K562 (cell line): ENCODE results near the gene CREB3L2. TPM values are rescaled to one million over a fixed set of nuclear protein-coding genes. Genes with fewer than 3 reads are reported as not detected.

Experiments
- ATAC-seq: fragments of 200-7000 bp; cut with Tn5 transposase; 3 replicates; pipeline ENCODE4 v1.9.1; 2020; ENCODE audit warnings: moderate library complexity
- BruUV-seq: library from RNA; stranded (reverse); fragments of 400-500 nt; replicated peaks from 2 replicates; lab custom pipeline; 2021; lab: Mats Ljungman, UMichigan
- CTCF ChIA-PET: fragments of 300-600 bp; formaldehyde crosslinking; extraction: SDS; loops from one replicate; lab custom pipeline; 2021; ENCODE audit warnings: low intra/inter-chr PET ratio; lab: Yijun Ruan, JAX
- POLR2A ChIA-PET: fragments of 300-600, 350-650 bp; sonication (Branson Sonifier 250); formaldehyde crosslinking; extraction: SDS; loops from one replicate; lab custom pipeline; 2021; ENCODE audit warnings: antibody characterized with exemption, inconsistent platforms; lab: Yijun Ruan, JAX
- DNase-seq, 4 experiments: peaks; one replicate each; pipeline versions ENCODE4 v3.0.0 to v3.0.0-alpha.2; 2011 to 2018; ENCODE audit warnings: low spot score in 3 of 4, mixed read lengths in 3 of 4; ENCODE audit errors: extremely low read depth in 1 of 4
- FAIRE-seq: peaks from 2 replicates; lab custom pipeline; 2011; peaks lifted over from hg19 to GRCh38; lab: Jason Lieb, UNC
- H2AFZ ChIP-seq: 2 replicates; pipeline ENCODE4 v1.6.0; 2011; ENCODE audit warnings: low read depth, low read length, control low read depth, inconsistent platforms
- H3K27ac ChIP-seq: fragments of 200-600 bp; 3 replicates; pipeline ENCODE4 v1.8.0; 2011; ENCODE audit warnings: low read depth, mild to moderate bottlenecking, control low read depth, inconsistent platforms, low read length, moderate library complexity, mixed read lengths; ENCODE audit errors: extremely low read depth
- H3K27me3 ChIP-seq, 2 experiments: fragments of 300-600 bp in 1 of 2; 2 replicates in 1 of 2; 3 replicates in 1 of 2; pipeline versions ENCODE4 v1.6.0 to v1.8.0; 2011; ENCODE audit warnings: inconsistent platforms in 2 of 2, low read length in 2 of 2, mild to moderate bottlenecking in 1 of 2, mixed read lengths in 1 of 2, moderate library complexity in 1 of 2; ENCODE audit not compliant: control insufficient read depth in 2 of 2, insufficient read depth in 2 of 2
- H3K36me3 ChIP-seq: fragments of 300-600 bp; 3 replicates; pipeline ENCODE4 v1.8.0; 2011; ENCODE audit warnings: mild to moderate bottlenecking, low read length, inconsistent platforms; ENCODE audit not compliant: control insufficient read depth, insufficient read depth
- H3K4me1 ChIP-seq, 2 experiments: fragments of 200-600 bp in 1 of 2; replicated peaks in 1 of 2; 2 replicates in 1 of 2; 3 replicates in 1 of 2; pipeline versions ENCODE4 v1.5.1 to v1.8.0; 2011; ENCODE audit warnings: inconsistent platforms in 2 of 2, low read length in 2 of 2, mild to moderate bottlenecking in 1 of 2, mixed read lengths in 1 of 2, moderate library complexity in 1 of 2; ENCODE audit not compliant: control insufficient read depth in 2 of 2, insufficient read depth in 2 of 2
- H3K4me2 ChIP-seq: 2 replicates; pipeline ENCODE4 v1.6.1; 2011; ENCODE audit warnings: low read length, control low read depth, inconsistent platforms, mixed read lengths; ENCODE audit not compliant: insufficient read depth
- H3K4me3 ChIP-seq: fragments of 200-600 bp; sonication (generic), shearing (Covaris generic); 2 replicates; pipeline ENCODE4 v1.5.1; 2016; ENCODE audit warnings: control low read depth, inconsistent platforms
- H3K79me2 ChIP-seq: fragments of 200-600 bp; 3 replicates; pipeline ENCODE4 v1.8.0; 2011; ENCODE audit warnings: low read length, inconsistent platforms; ENCODE audit not compliant: control insufficient read depth, insufficient read depth
- H3K9ac ChIP-seq, 2 experiments: 2 replicates each; pipeline versions ENCODE4 v1.6.0 to v1.6.1; 2011; ENCODE audit warnings: low read depth in 2 of 2, low read length in 2 of 2, control low read depth in 1 of 2, inconsistent platforms in 1 of 2, mild to moderate bottlenecking in 1 of 2, mixed read lengths in 1 of 2; ENCODE audit not compliant: insufficient read depth in 1 of 2
- H3K9me1 ChIP-seq: one replicate; pipeline ENCODE4 v1.6.0; 2011; ENCODE audit warnings: inconsistent platforms, mild to moderate bottlenecking, low read length, moderate library complexity; ENCODE audit not compliant: control insufficient read depth, insufficient read depth
- H3K9me3 ChIP-seq: replicated peaks from 2 replicates; pipeline ENCODE4 v1.5.1; 2011; ENCODE audit warnings: low read depth, low read length, inconsistent platforms; ENCODE audit not compliant: control insufficient read depth, insufficient read depth
- H4K20me1 ChIP-seq: replicated peaks from 2 replicates; pipeline ENCODE4 v1.6.1; 2011; ENCODE audit warnings: low read length, inconsistent platforms, mixed read lengths; ENCODE audit not compliant: control insufficient read depth, insufficient read depth
- CBX8 ChIP-seq: fragments of 200-600 bp; sonication (generic); IDR thresholded peaks from 2 replicates; pipeline ENCODE4 v1.6.1; 2012; ENCODE audit warnings: borderline replicate concordance, mixed run types, low read depth, mild to moderate bottlenecking, moderate library complexity, mixed read lengths, low read length, control low read depth, inconsistent platforms; ENCODE audit not compliant: poor library complexity, severe bottlenecking; ENCODE audit errors: extremely low read depth
- CHD2 ChIP-seq: IDR thresholded peaks from 2 replicates; pipeline ENCODE4 v1.6.1; 2011; ENCODE audit warnings: low read depth, low read length
- CTBP1 ChIP-seq: fragments of 450-650 bp; IDR thresholded peaks from 2 replicates; pipeline ENCODE4 v1.6.1; 2016; ENCODE audit warnings: borderline replicate concordance
- ELK3 ChIP-seq: fragments of 450-650 bp; formaldehyde crosslinking; IDR thresholded peaks from 2 replicates; pipeline ENCODE4 v1.4.0; 2020; ENCODE audit warnings: mild to moderate bottlenecking
- ETS2 ChIP-seq: IDR thresholded peaks from 2 replicates; pipeline ENCODE4 v1.6.1; 2016; ENCODE audit warnings: borderline replicate concordance, missing genetic modification characterization, mild to moderate bottlenecking, moderate library complexity, missing compliant biosample characterization; ENCODE audit not compliant: poor library complexity, severe bottlenecking
- FOXK1 ChIP-seq: sonication (generic); formaldehyde crosslinking; IDR thresholded peaks from 2 replicates; pipeline ENCODE4 v1.8.0; 2022; ENCODE audit warnings: missing genetic modification reagents, mild to moderate bottlenecking, borderline replicate concordance
- HDAC2 ChIP-seq: fragments of 450-650 bp; IDR thresholded peaks from 2 replicates; pipeline ENCODE4 v1.6.1; 2016; ENCODE audit warnings: mild to moderate bottlenecking
- HNRNPLL ChIP-seq: fragments of 200-400 bp; formaldehyde crosslinking; IDR thresholded peaks from 2 replicates; pipeline ENCODE4 v1.6.1; 2017; ENCODE audit warnings: low read length, low read depth, mild to moderate bottlenecking; ENCODE audit not compliant: poor library complexity, severe bottlenecking
- KHSRP ChIP-seq: fragments of 450-650 bp; IDR thresholded peaks from 2 replicates; pipeline ENCODE4 v1.6.1; 2017
- KLF6 ChIP-seq: fragments of 250-450 bp; sonication (Bioruptor Pico); IDR thresholded peaks from 2 replicates; pipeline ENCODE4 v1.4.0; 2020; ENCODE audit warnings: mild to moderate bottlenecking, moderate library complexity, borderline replicate concordance
- NCOA4 ChIP-seq: fragments of 450-650 bp; IDR thresholded peaks from 2 replicates; pipeline ENCODE4 v1.6.1; 2018; ENCODE audit warnings: mild to moderate bottlenecking; ENCODE audit not compliant: partially characterized antibody
- NFATC3 ChIP-seq: fragments of 450-650 bp; IDR thresholded peaks from 2 replicates; pipeline ENCODE4 v1.6.1; 2017; ENCODE audit warnings: mild to moderate bottlenecking
- PCBP1 ChIP-seq: fragments of 200-400 bp; formaldehyde crosslinking; IDR thresholded peaks from 2 replicates; pipeline ENCODE4 v1.6.1; 2018; ENCODE audit warnings: mild to moderate bottlenecking, low read depth, low read length; ENCODE audit not compliant: poor library complexity, severe bottlenecking
- RHOXF2B ChIP-seq: fragments of 250-450 bp; sonication (Bioruptor Pico); conservative IDR thresholded peaks from 2 replicates; pipeline ENCODE4 v1.5.1; 2021
- SRF ChIP-seq, 2 experiments: fragments of 250-450, 450-650 bp in 1 of 2; sonication (Bioruptor Pico) in 1 of 2; sonication (generic) in 1 of 2; formaldehyde crosslinking; IDR thresholded peaks; 2 replicates each; pipeline versions ENCODE4 v1.5.0 to v1.5.1; 2020 to 2022; ENCODE audit warnings: mild to moderate bottlenecking in 1 of 2, missing genetic modification reagents in 1 of 2
- SRSF1 ChIP-seq: fragments of 200-400 bp; formaldehyde crosslinking; IDR thresholded peaks from 2 replicates; pipeline ENCODE4 v1.6.1; 2017; ENCODE audit warnings: mild to moderate bottlenecking, low read depth, low read length, moderate library complexity
- TAF1 ChIP-seq: IDR thresholded peaks from 2 replicates; pipeline ENCODE4 v1.6.1; 2011; ENCODE audit warnings: mild to moderate bottlenecking, low read length, moderate library complexity; ENCODE audit not compliant: insufficient read depth, control insufficient read depth, severe bottlenecking; ENCODE audit errors: extremely low read depth
- TCF3 ChIP-seq: sonication (generic); formaldehyde crosslinking; IDR thresholded peaks from 2 replicates; pipeline ENCODE4 v1.4.0; 2020; ENCODE audit warnings: mild to moderate bottlenecking, missing genetic modification reagents
- ZC3H11A ChIP-seq: IDR thresholded peaks from 2 replicates; pipeline ENCODE4 v1.6.1; 2012; ENCODE audit warnings: low read depth, low read length, improper control_type of control experiment
- ZFX ChIP-seq: sonication (generic); formaldehyde crosslinking; IDR thresholded peaks from 2 replicates; pipeline ENCODE4 v1.8.0; 2022; ENCODE audit warnings: mild to moderate bottlenecking, missing genetic modification reagents, moderate library complexity
- ZNF175 ChIP-seq: fragments of 200-800 bp; sonication (Bioruptor generic); IDR thresholded peaks from 2 replicates; pipeline ENCODE4 v1.6.1; 2016; ENCODE audit warnings: low read depth, mild to moderate bottlenecking, missing genetic modification characterization, missing compliant biosample characterization
- ZNF184 ChIP-seq: sonication (generic); formaldehyde crosslinking; IDR thresholded peaks from 2 replicates; pipeline ENCODE4 v1.5.0; 2020; ENCODE audit warnings: missing genetic modification reagents
- ZNF707 ChIP-seq: fragments of 250-450 bp; sonication (Bioruptor Pico); conservative IDR thresholded peaks from 2 replicates; pipeline ENCODE4 v1.8.0; 2022; ENCODE audit warnings: inconsistent platforms, mild to moderate bottlenecking, moderate library complexity
- WGBS: fragments of 100-300 bp; shearing (Covaris generic); methylation state at CpG from one replicate; pipeline ENCODE4 v1.1.6; 2016; ENCODE audit warnings: low coverage, mixed read lengths; ENCODE audit not compliant: insufficient coverage; ENCODE audit errors: missing lambda C conversion rate; 5-methylcytosine and 5-hydroxymethylcytosine counted together
- in situ Hi-C: fragments of 300-500 bp; cut with MboI; formaldehyde crosslinking; loops from 4 replicates; pipeline ENCODE4 v1.15.0; 2018; ENCODE audit warnings: inconsistent platforms, mixed read lengths
- intact Hi-C: fragments of 100-400 bp; cut with micrococcal nuclease; formaldehyde crosslinking; loops from 2 replicates; pipeline ENCODE4 v1.14.2; 2022
- polyA plus RNA-seq, 8 experiments: library from polyadenylated mRNA; depleted of rRNA in 4 of 8; stranded (reverse) in 5 of 8; unstranded in 3 of 8; fragments of >200 nt; fragmentation: Nextera tagmentation in 2 of 8; fragmentation: Illumina TruSeq in 1 of 8; extraction: Ambion mirVana in 2 of 8; extraction: Trizol in 1 of 8; gene quantifications; 2 replicates each; pipeline versions ENCODE4 v1.2.1 to v1.2.3, GENCODE V29; 2011 to 2014; ENCODE audit warnings: inconsistent platforms in 1 of 8, missing spikeins in 1 of 8
- total RNA-seq, 7 experiments: library from RNA; depleted of rRNA in 6 of 7; stranded (reverse); fragments of >200 nt in 6 of 7; fragmentation: Illumina TruSeq in 2 of 7; extraction: Trizol in 2 of 7; gene quantifications; 2 replicates each; pipeline versions ENCODE4 v1.2.1 to v1.2.3, GENCODE V29; 2011 to 2021; ENCODE audit warnings: low replicate concordance in 1 of 7

The CREB3L2 gene
- total and polyA plus RNA-seq, 9 of the 15 experiments (the other 6 are each of a cell fraction or from before 2014, with no cell fraction given): 7.1 to 45.6 (median 15.8) TPM

DNA sequence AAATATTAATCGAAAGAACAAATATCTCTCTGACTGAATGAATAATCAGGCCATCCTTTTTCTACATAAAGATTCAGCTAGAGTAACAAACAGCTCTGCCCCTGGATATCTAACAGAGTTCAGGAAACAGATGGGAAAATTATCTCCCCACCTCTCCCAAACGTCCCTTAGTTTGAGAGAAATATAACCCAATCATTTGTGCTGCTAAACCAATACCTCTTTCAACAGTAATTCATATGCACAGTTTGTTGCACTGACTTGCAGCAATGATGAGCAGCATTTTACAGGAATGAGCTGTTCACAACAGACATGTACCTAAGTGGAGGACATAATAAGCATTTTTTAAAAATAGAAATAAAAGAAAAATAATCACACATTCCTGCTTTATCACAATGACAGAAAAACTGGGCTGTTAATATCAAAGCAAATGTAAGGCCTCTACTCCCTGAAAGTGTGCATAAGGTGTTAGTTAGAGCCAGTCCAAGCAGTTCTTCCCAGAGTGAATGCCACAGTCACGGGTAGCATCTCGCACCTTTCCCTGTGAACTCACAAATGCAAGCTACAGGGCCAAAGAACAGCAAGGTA lies 2.3 kb downstream of the CREB3L2 start:
- no peaks in the 10 kb centered on the region for H4K20me1 ChIP-seq
- intact Hi-C loops (loop anchor here (5.0 to 10.0 kb wide), 2 partner anchors 255 to 738 kb away; no protein-coding TSS in a partner anchor), in situ Hi-C loops (loop anchor here (5.0 kb wide), 1 partner anchor 92 kb away; no protein-coding TSS in a partner anchor)
- ChIA-PET CTCF (no interaction called here), POLR2A (interaction anchor here (0.6 to 2.8 kb wide), 11 partner anchors 7 to 85 kb away, joined by 3 to 14 read pairs (median 4); no protein-coding TSS in a partner anchor)
- H3K4me3 ChIP-seq: peak overlapping the region; percentile 82
- H3K9ac ChIP-seq: peak overlapping the region; percentile 85 to 86; a peak in 3 of 4 replicates
- peaks cover 16% of the 10 kb centered on the region for H3K36me3 ChIP-seq
- H2AFZ ChIP-seq: peak overlapping the region; percentile 65
- BruUV-seq: no TSS peak
- peak overlapping the region; percentile 94 for H3K4me2 ChIP-seq
- 11% methylated on average over 4 of the region's 4 CpGs for WGBS
- no peak for ATAC-seq
- peak overlapping the region; percentile 77 for H3K27ac ChIP-seq
- no peaks in the 10 kb centered on the region for H3K9me3 ChIP-seq
- H3K4me1 ChIP-seq: peaks cover 22 to 56% of the 10 kb centered on the region in 2 experiments
- DNase-seq: no peak
- H3K79me2 ChIP-seq: peaks cover 71% of the 10 kb centered on the region
- peaks cover 5% of the 10 kb centered on the region for H3K9me1 ChIP-seq
- no peaks in the 10 kb centered on the region for H3K27me3 ChIP-seq
- no peak for FAIRE-seq
- TF ChIP-seq NCOA4 (no peak), TCF3 (CRISPR knock-in tag) (peak; percentile 17; the same call in 1 of the 2 replicates), HDAC2 (no peak), ZNF175 (no peak), SRF (CRISPR knock-in tag; IDR thresholded peaks at IDR 0.05) (no peak), CBX8 (no peak), ZC3H11A (no peak), SRSF1 (no peak), NFATC3 (0 out of 2 replicates have a peak, but pooled peaks have one; percentile 12), RHOXF2B (CRISPR knock-in tag) (no peak), ZNF707 (no peak), ZFX (CRISPR knock-in tag) (peak; percentile 38; the same call in 1 of the 2 replicates), PCBP1 (no peak), ELK3 (no peak), CHD2 (0 out of 2 replicates have a peak, but pooled peaks have one; percentile 18), FOXK1 (CRISPR knock-in tag) (no peak), KLF6 (CRISPR knock-in tag) (no peak), KHSRP (no peak), HNRNPLL (no peak), TAF1 (no peak), CTBP1 (no peak), ZNF184 (no peak), ETS2 (tag) (no peak)
